Urinary bladder (tissue), 4 donors: Measurements from ENCODE around the gene CXXC5. TPM values are rescaled to one million over a fixed set of nuclear protein-coding genes. Genes with fewer than 3 reads are reported as not detected.

Source experiments
- DNase-seq: peaks from one replicate; pipeline ENCODE4 v3.0.0-alpha.2; 2015; ENCODE audit errors: extremely low spot score
- H3K27ac ChIP-seq: one replicate; pipeline ENCODE4 v1.5.1; 2013; ENCODE audit warnings: low read depth, mild to moderate bottlenecking, moderate library complexity
- H3K36me3 ChIP-seq: one replicate; pipeline ENCODE4 v1.6.1; 2013; ENCODE audit warnings: mild to moderate bottlenecking, moderate library complexity; ENCODE audit not compliant: insufficient read depth
- H3K4me1 ChIP-seq: one replicate; pipeline ENCODE4 v1.6.1; 2013; ENCODE audit warnings: mild to moderate bottlenecking, moderate library complexity; ENCODE audit not compliant: insufficient read depth
- H3K4me3 ChIP-seq: one replicate; pipeline ENCODE4 v1.5.1; 2013; ENCODE audit warnings: low read depth, low read length
- WGBS: extraction: QIAGEN DNeasy Blood & Tissue Kit; methylation state at CpG from one replicate; pipeline ENCODE4 v1.1.7; 2013; 5-methylcytosine and 5-hydroxymethylcytosine counted together
- polyA plus RNA-seq: library from polyadenylated mRNA; stranded (reverse); fragments of 200-250 nt; gene quantifications from one replicate; pipeline ENCODE4 v1.2.3, GENCODE V29; 2013
- total RNA-seq: library from RNA; depleted of rRNA; stranded (reverse); fragments of >200 nt; gene quantifications from one replicate; pipeline ENCODE4 v1.2.3, GENCODE V29; 2014
- donor health status: healthy with polysubstance abuse.
- donor health status: healthy.

The CXXC5 gene
- total and polyA plus RNA-seq, 2 donors = 28.0 to 28.2 TPM

GRCh38 chr5:139660105-139660922 is 12.2 kb downstream of the CXXC5 start:
- H3K27ac ChIP-seq = peak overlapping the region; percentile 86
- no peak overlapping the region for H3K4me3 ChIP-seq
- DNase-seq = no peak
- H3K4me1 ChIP-seq = peaks cover 6% of the 10 kb centered on the region
- H3K36me3 ChIP-seq = no peaks in the 10 kb centered on the region
- WGBS = 42% methylated on average over 14 of the region's 14 CpGs

DNA sequence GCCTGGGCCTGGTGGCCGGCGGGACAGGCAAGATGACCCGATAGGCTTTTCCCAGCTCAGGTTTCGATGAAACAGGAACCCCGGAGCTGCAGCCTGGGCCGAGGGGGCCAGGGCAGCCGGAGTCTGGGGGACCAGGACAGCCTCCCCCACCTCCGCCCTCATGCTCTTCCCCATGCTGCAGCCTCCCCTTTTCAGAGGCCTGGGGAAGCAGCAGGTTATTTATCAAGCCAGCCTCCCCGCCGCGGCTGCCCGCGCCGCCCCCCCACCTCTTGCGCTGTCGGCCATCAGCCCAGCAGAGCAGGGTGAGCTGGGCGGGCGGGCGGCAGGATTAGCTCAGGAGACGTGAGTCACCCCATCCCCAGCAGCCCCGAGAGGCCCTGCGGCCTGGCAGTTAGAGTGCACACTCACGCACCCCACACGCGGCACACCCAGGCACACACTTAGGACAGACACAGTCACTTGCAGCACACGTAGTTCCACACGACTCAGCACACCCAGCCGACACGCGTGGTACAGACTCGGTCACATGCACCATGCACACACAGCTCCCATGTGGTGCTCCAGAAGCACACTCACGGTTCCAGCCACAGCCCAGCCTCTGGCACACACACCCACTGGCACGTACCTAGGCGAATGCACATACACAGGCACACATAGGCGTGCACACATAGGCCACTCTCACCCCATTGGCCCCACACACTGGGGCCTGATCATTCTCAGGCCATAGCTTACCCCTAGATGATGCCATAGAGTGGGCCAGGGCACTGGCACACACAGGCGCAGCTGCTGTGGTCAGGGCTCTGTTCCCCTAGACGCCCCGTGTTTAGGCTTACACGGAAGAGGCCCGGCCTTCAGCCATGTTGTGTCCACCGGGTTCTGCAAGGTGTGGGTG is 13.0 kb downstream of the CXXC5 start:
- H3K4me1 ChIP-seq = peaks cover 3% of the 10 kb centered on the region
- no peak for DNase-seq
- WGBS = 23% methylated on average over 41 of the region's 41 CpGs
- H3K36me3 ChIP-seq = no peaks in the 10 kb centered on the region
- no peak overlapping the region for H3K4me3 ChIP-seq
- peak overlapping the region; percentile 86 for H3K27ac ChIP-seq

DNA sequence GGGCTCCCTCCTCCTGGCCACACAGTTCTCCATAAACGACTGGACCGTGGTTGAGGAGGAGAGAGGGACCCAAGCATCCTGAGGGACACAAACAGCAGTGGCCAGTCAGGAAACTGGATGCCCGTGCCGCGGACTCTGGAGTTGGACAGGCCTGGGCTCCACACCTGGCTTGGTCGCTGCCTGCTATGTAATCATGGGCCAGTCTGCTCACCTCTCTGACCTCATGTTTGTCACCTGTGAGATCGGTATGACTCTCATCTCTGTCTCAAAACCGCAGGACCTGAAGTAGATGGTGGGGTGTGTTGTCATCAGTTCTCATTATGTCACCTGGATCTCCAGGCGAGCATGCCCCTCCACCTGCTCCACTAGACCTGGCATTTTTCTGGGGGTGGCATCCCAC is 14.5 kb downstream of the CXXC5 start:
- Histone ChIP-seq H3K36me3 (no peaks in the 10 kb centered on the region), H3K4me1 (peaks cover 3% of the 10 kb centered on the region), H3K4me3 (no peak overlapping the region), H3K27ac (no peak overlapping the region)
- DNase-seq = no peak
- WGBS = 89% methylated on average over 9 of the region's 9 CpGs

- Histone ChIP-seq H3K27ac (no peak overlapping the region), H3K36me3 (no peaks in the 10 kb centered on the region), H3K4me1 (no peaks in the 10 kb centered on the region), H3K4me3 (no peak overlapping the region)
- 88% methylated on average over 14 of the region's 14 CpGs for WGBS
- DNase-seq = no peak
Measured at GRCh38 chr5:139663207-139664085, 15.3 kb downstream of the CXXC5 start.

DNA sequence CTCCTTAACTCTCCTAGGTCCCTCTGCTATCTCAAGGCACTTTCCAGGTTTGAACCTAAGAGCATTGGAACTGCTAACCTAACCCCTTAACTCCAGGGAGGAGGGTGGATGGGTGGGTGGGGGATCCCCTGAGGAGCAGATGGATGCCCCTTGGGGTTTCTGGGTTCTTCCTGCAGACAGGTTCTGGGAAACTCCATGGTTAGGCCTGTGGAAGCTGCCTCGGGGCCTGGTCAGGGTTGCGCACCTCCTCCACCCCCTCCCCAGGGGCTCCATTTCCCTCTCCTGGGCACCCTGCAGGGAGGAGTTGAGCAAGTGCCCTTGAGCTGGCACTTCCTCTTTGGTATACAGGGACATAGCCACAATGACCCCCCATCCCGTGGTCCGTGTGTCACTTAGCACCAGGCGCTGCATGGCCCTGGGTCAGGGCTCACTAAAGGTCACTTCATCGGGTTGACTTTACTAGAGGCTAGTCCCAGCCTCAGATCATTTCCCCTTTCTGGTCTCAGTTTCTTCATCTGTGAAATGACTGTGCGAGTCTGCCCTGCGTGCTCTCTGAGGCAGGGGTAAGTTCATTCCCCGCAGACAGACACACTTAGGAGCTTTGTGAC is 16.0 kb downstream of the CXXC5 start:
- H3K36me3 ChIP-seq = no peaks in the 10 kb centered on the region
- no peak overlapping the region for H3K4me3 ChIP-seq
- no peak overlapping the region for H3K27ac ChIP-seq
- H3K4me1 ChIP-seq = no peaks in the 10 kb centered on the region
- DNase-seq = no peak
- 79% methylated on average over 9 of the region's 9 CpGs for WGBS

GRCh38 chr5:139664727-139665351 is 16.7 kb downstream of the CXXC5 start:
- Histone ChIP-seq H3K36me3 (no peaks in the 10 kb centered on the region), H3K4me3 (no peak overlapping the region), H3K27ac (no peak overlapping the region), H3K4me1 (no peaks in the 10 kb centered on the region)
- DNase-seq = no peak
- WGBS = 85% methylated on average over 15 of the region's 15 CpGs

DNA sequence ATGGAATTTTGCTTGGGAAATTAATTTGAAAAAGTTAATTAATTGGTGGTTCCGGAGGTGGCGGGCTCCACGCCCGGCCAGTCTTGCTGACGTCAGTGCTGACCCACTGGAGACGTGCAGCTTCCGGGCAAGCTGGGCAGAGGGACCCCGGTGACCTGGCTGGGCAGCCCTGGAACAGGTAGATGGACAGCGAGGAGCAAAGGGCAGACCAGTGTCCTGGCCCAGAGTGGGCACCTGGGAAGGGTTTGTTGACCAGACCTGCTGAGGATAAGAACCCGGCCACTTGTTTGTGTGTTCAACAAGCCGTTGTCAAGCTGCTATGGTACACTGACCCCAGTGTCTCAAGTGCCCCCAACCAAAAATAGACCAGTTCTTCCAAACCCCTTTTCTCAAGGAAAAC is 17.5 kb downstream of the CXXC5 start:
- WGBS = 88% methylated on average over 11 of the region's 11 CpGs
- no peaks in the 10 kb centered on the region for H3K4me1 ChIP-seq
- no peak for DNase-seq
- H3K27ac ChIP-seq = no peak overlapping the region
- H3K4me3 ChIP-seq = no peak overlapping the region
- H3K36me3 ChIP-seq = no peaks in the 10 kb centered on the region

GRCh38 chr5:139666551-139666950 is 18.4 kb downstream of the CXXC5 start:
- Histone ChIP-seq H3K4me3 (no peak overlapping the region), H3K27ac (no peak overlapping the region), H3K36me3 (no peaks in the 10 kb centered on the region), H3K4me1 (no peaks in the 10 kb centered on the region)
- 92% methylated on average over 7 of the region's 7 CpGs for WGBS
- no peak for DNase-seq

- no peak overlapping the region for H3K4me3 ChIP-seq
- DNase-seq = no peak
- no peak overlapping the region for H3K27ac ChIP-seq
- no peaks in the 10 kb centered on the region for H3K4me1 ChIP-seq
- 91% methylated on average over 2 of the region's 2 CpGs for WGBS
- no peaks in the 10 kb centered on the region for H3K36me3 ChIP-seq
Measured at GRCh38 chr5:139667001-139667729, 19.0 kb downstream of the CXXC5 start.

GRCh38 chr5:139667730-139668063 is 19.5 kb downstream of the CXXC5 start:
- DNase-seq = no peak
- WGBS = 34% methylated on average over 5 of the region's 5 CpGs
- peak overlapping the region; percentile 36 for H3K4me3 ChIP-seq
- no peaks in the 10 kb centered on the region for H3K36me3 ChIP-seq
- H3K4me1 ChIP-seq = no peaks in the 10 kb centered on the region
- H3K27ac ChIP-seq = peak overlapping the region; percentile 83

- H3K4me1 ChIP-seq = no peaks in the 10 kb centered on the region
- DNase-seq = no peak
- H3K27ac ChIP-seq = peak overlapping the region; percentile 83
- H3K4me3 ChIP-seq = peak overlapping the region; percentile 36
- WGBS = 5% methylated on average over 55 of the region's 55 CpGs
- no peaks in the 10 kb centered on the region for H3K36me3 ChIP-seq
Measured at GRCh38 chr5:139668064-139668880, 20.1 kb downstream of the CXXC5 start.
